ENCODE results near the gene ITCH.

Gene ITCH

GRCh38 chr20:34557936-34558319 lies 194.9 kb downstream of the ITCH start:
- no peak for DNase-seq (ENCODE audit: low spot score)

DNA sequence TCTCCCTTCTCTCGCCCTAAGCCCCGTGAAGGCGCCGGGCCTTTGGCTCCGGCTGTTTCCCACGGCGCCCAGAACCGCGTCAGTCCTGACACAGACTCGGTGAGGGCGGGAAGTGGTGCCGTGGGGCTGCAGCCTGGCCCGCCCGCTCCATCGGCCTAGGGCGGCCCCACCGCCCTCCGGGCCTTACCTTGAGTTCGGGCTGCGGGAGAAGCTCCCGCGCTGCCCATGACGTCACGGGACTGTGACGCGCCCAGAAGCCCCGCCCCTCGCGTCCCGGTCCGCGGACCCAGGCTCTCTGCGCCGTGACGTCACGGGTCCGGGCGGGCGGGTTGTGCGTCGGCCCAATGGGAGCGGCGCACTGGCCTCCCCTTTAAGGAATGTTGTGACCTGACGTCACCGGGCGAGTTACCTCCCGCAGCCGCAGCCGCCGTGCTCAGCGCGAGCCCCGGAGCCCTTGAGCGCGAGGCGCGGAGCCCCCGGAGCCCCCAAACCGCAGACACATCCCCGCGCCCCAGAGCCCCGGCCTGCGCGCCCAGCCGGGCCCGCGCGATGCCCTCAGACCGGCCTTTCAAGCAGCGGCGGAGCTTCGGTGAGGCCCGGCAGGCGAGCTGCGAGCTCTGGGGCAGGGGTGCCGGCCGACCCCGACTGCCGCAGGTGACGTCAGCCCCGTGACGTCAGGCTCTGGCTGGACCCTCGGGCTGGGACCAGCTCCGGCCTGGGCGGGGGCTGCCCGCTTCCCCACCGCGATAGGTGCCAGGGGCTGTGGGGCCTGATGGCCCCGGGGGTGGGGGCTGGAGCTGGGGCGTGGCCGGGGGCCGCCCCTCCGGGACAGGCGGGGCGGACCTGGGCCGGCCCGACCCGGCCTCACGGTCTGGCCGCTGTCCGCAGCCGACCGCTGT lies 195.5 kb downstream of the ITCH start, which contains the start of gene MAP1LC3A:
Gene MAP1LC3A, plus strand, starts transcription at position 399 of the 899 bp plus-strand sequence. Its CDS starts 151 bp downstream, at position 550.
- peak; percentile 91 for DNase-seq (ENCODE audit: low spot score)

DNA sequence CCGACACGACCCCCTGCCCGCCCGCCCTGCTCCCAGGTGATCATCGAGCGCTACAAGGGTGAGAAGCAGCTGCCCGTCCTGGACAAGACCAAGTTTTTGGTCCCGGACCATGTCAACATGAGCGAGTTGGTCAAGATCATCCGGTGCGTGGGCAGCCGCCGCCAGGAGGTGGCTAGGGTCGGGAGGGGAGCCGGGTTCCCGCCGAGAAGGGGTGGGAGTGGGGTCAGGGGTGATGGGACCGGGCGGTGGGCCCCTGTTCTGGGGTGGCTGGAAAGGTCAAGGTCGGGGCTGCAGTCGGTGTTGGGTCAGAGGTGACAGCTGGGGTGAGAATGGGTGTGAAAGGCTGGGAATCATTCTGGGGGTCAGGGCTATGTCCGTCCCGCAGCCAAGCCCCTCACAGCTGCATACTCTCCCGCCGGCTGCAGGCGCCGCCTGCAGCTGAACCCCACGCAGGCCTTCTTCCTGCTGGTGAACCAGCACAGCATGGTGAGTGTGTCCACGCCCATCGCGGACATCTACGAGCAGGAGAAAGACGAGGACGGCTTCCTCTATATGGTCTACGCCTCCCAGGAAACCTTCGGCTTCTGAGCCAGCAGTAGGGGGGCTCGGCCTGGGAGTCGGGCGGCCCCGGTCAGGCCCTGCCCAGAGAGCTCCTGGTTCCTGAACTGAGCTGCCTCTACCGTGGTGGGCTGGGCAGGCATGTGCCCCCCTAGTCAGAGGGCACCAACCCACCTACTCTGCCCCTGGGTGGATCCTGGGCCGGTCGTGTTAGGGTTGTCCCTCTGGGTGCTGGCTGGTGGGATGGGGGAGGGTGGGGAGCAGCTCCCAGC lies 196.5 kb downstream of the ITCH start:
- no peak for DNase-seq (ENCODE audit: low spot score)

DNA sequence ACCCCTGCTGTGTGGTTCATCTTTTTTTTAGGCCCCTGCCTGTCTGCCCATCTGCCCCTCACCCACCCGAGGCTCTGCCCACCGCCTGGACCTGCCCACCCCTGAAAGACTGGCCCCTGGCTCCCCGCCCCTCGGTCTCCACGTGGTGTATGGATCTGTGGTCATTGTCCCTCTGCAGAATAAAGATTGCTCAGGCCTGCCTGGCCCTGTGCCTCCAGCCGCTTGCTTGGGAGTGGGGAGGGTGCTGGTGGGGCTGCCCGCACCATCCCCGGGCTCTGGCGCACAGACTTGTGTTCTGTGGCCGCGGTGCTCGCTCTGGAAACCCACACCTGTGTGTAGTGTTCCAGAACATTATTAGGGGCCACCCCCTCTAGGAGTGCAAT lies 197.1 kb downstream of the ITCH start:
- DNase-seq (ENCODE audit: low spot score), result no peak

- no peak for DNase-seq (ENCODE audit: low spot score)
These were observed 197.5 kb downstream of the ITCH start for GRCh38 chr20:34560614-34561013.

All from D341Med (cell line).